ENCODE measurements around the gene ALOXE3. TPM values are rescaled to one million over a fixed set of nuclear protein-coding genes. Genes with fewer than 3 reads are reported as not detected.

The ALOXE3 gene
- total and polyA plus RNA-seq, 2 donors: 1.2 TPM; not detected in 1

DNA sequence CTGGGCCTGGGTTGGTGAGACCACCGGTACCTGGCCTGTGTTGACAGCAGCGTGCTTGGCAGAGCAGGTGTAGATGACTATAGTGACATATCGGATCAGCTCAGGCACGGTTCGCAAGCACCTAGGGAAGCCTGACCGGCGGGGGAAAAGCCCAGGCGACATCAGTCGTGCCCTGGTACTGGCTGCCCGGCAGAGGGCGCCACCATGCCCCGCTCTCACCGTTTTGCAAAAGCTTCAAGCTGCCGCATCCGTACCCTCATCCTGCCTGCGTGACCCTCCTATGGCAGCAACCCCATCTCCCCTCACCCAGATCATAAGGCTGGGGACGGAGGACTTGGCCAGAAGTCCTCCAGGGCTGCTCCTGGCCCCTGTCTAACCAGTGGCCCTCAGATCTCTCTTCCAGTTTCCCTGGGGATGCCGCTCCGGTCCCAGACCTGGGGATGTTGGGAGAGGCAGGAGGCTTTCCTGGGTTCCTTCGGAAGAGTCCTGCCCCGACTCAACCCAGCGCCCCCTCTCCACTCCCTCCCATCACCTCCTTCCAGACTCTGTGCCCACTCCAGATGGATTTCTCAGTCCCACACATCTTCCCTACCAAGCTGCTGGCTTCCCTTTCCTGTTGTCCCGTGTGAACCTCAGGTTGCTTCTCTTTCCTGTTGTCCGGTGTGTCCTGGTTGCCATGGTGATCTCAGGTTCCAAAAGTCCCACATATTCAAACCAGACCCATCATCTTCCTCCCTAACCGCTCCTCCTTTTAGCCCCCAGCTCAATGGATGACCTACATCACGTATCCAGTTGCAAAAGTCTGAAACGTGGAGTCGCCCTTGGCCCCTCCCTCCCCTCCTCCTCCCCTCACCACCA lies 44.5 kb downstream of the ALOXE3 start:
- WGBS: 8% methylated on average over 28 of the region's 28 CpGs
- H3K4me3 ChIP-seq (ENCODE audit: low read length in 2 of 2): no peak overlapping the region
- H3K9me3 ChIP-seq (ENCODE audit: control insufficient read depth in 2 of 2, insufficient read depth in 1 of 2, low read length in 1 of 2): peaks cover 1 to 3% of the 10 kb centered on the region in 2 donors
- peaks cover 46 to 95% of the 10 kb centered on the region in 2 donors for H3K27me3 ChIP-seq (ENCODE audit: control insufficient read depth in 2 of 2, insufficient read depth in 1 of 2, low read length in 1 of 2)
- H3K4me1 ChIP-seq (ENCODE audit: control insufficient read depth in 2 of 2, insufficient read depth in 2 of 2, low read length in 2 of 2): peaks cover 13 to 18% of the 10 kb centered on the region in 2 donors
- H3K27ac ChIP-seq (ENCODE audit: low read depth in 1 of 2, low read length in 1 of 2): no peak overlapping the region
- peak; percentile 29 to 79 (median 52) for DNase-seq (ENCODE audit: low read depth in 6 of 9, low spot score in 9 of 9)
- no peaks in the 10 kb centered on the region for H3K36me3 ChIP-seq (ENCODE audit: control insufficient read depth in 2 of 2, insufficient read depth in 2 of 2, low read length in 1 of 2)

DNA sequence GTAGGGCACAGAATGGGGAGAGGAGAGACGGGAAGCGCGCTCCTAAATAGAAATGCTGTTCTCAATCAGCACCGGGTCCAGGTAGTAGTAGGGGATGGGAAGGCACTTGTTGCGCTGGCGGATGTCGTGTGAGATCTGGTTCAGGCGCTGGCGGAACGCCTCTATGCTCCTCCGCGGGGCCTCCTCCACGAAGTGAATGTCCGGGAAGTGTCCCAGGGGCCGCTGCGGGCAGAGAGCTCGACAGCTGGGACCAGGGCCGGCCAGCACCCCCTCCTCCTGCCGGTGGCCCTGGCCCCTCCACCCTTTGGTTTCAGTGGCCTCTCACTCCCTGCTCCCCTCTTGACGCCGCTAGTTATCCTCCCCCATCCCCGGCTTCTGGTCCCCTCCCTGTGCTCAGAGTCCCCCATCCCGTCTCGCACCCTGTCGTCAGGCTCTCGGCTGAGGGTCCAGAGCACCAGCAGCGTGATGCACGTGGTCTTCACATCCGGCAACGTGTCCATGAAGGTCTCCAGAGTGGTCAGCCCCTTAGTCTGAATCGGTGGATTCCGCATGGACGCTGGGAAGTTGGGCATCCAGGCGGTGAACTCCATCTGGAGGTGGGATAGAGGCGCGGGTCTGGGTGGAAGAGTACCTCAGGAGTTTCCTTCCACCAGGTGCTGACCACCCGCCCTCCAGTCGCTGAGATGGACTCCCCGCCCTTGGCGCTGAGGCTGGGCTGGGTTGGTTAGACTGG lies 45.4 kb downstream of the ALOXE3 start:
- Histone ChIP-seq H3K4me3 (ENCODE audit: low read length in 2 of 2) (no peak overlapping the region), H3K4me1 (ENCODE audit: control insufficient read depth in 2 of 2, insufficient read depth in 2 of 2, low read length in 2 of 2) (peaks cover 13 to 18% of the 10 kb centered on the region in 2 donors), H3K27ac (ENCODE audit: low read depth in 1 of 2, low read length in 1 of 2) (no peak overlapping the region), H3K9me3 (ENCODE audit: control insufficient read depth in 2 of 2, insufficient read depth in 1 of 2, low read length in 1 of 2) (peaks cover 1 to 3% of the 10 kb centered on the region in 2 donors), H3K36me3 (ENCODE audit: control insufficient read depth in 2 of 2, insufficient read depth in 2 of 2, low read length in 1 of 2) (no peaks in the 10 kb centered on the region), H3K27me3 (ENCODE audit: control insufficient read depth in 2 of 2, insufficient read depth in 1 of 2, low read length in 1 of 2) (peaks cover 44 to 93% of the 10 kb centered on the region in 2 donors)
- peak in 1 of 9 donors; percentile 37 for DNase-seq (ENCODE audit: low read depth in 6 of 9, low spot score in 9 of 9)
- 6% methylated on average over 40 of the region's 40 CpGs for WGBS

- Histone ChIP-seq H3K36me3 (ENCODE audit: control insufficient read depth in 2 of 2, insufficient read depth in 2 of 2, low read length in 1 of 2) (no peaks in the 10 kb centered on the region), H3K27ac (ENCODE audit: low read depth in 1 of 2, low read length in 1 of 2) (no peak overlapping the region), H3K4me1 (ENCODE audit: control insufficient read depth in 2 of 2, insufficient read depth in 2 of 2, low read length in 2 of 2) (peaks cover 13 to 18% of the 10 kb centered on the region in 2 donors), H3K27me3 (ENCODE audit: control insufficient read depth in 2 of 2, insufficient read depth in 1 of 2, low read length in 1 of 2) (peaks cover 44 to 93% of the 10 kb centered on the region in 2 donors), H3K4me3 (ENCODE audit: low read length in 2 of 2) (peak overlapping the region in 1 of 2 donors; percentile 6), H3K9me3 (ENCODE audit: control insufficient read depth in 2 of 2, insufficient read depth in 1 of 2, low read length in 1 of 2) (peaks cover 1 to 3% of the 10 kb centered on the region in 2 donors)
- 7% methylated on average over 28 of the region's 28 CpGs for WGBS
- no peak for DNase-seq (ENCODE audit: low read depth in 6 of 9, low spot score in 9 of 9)
Measured at GRCh38 chr17:8072341-8072728, 46.0 kb downstream of the ALOXE3 start.

DNA sequence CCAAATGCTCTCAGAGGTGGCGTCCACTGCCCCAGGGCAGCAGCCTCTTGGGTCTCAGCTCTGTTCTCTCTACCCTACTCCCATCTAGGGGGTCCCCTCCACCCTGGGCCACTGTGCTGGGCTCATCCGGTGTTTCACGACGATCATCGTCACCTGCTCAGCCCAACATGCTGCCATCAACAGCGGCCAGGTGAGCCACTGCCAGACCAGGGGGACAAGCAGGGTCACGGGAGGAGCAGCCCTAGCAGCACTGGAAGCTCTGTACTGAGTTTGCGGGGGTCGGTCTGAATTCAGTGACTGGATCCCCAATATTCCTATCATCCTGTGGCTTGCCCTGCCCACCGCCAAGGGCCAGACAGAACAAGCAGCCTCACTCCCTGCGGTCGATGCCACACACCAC lies 46.8 kb downstream of the ALOXE3 start:
- Histone ChIP-seq H3K4me1 (ENCODE audit: control insufficient read depth in 2 of 2, insufficient read depth in 2 of 2, low read length in 2 of 2) (peaks cover 13 to 18% of the 10 kb centered on the region in 2 donors), H3K27me3 (ENCODE audit: control insufficient read depth in 2 of 2, insufficient read depth in 1 of 2, low read length in 1 of 2) (peaks cover 44 to 93% of the 10 kb centered on the region in 2 donors), H3K4me3 (ENCODE audit: low read length in 2 of 2) (no peak overlapping the region), H3K27ac (ENCODE audit: low read depth in 1 of 2, low read length in 1 of 2) (no peak overlapping the region), H3K36me3 (ENCODE audit: control insufficient read depth in 2 of 2, insufficient read depth in 2 of 2, low read length in 1 of 2) (no peaks in the 10 kb centered on the region), H3K9me3 (ENCODE audit: control insufficient read depth in 2 of 2, insufficient read depth in 1 of 2, low read length in 1 of 2) (peaks cover 1 to 3% of the 10 kb centered on the region in 2 donors)
- 91% methylated on average over 12 of the region's 12 CpGs for WGBS
- no peak for DNase-seq (ENCODE audit: low read depth in 6 of 9, low spot score in 9 of 9)

GRCh38 chr17:8069587-8069860 lies 48.8 kb downstream of the ALOXE3 start:
- peaks cover 37 to 90% of the 10 kb centered on the region in 2 donors for H3K27me3 ChIP-seq (ENCODE audit: control insufficient read depth in 2 of 2, insufficient read depth in 1 of 2, low read length in 1 of 2)
- no peaks in the 10 kb centered on the region for H3K36me3 ChIP-seq (ENCODE audit: control insufficient read depth in 2 of 2, insufficient read depth in 2 of 2, low read length in 1 of 2)
- no peak for DNase-seq (ENCODE audit: low read depth in 6 of 9, low spot score in 9 of 9)
- peaks cover 1 to 3% of the 10 kb centered on the region in 2 donors for H3K9me3 ChIP-seq (ENCODE audit: control insufficient read depth in 2 of 2, insufficient read depth in 1 of 2, low read length in 1 of 2)
- no peak overlapping the region for H3K27ac ChIP-seq (ENCODE audit: low read depth in 1 of 2, low read length in 1 of 2)
- peaks cover 13 to 18% of the 10 kb centered on the region in 2 donors for H3K4me1 ChIP-seq (ENCODE audit: control insufficient read depth in 2 of 2, insufficient read depth in 2 of 2, low read length in 2 of 2)
- WGBS: 94% methylated on average over 3 of the region's 3 CpGs
- H3K4me3 ChIP-seq (ENCODE audit: low read length in 2 of 2): no peak overlapping the region

- DNase-seq (ENCODE audit: low read depth in 6 of 9, low spot score in 9 of 9): no peak
- H3K27ac ChIP-seq (ENCODE audit: low read depth in 1 of 2, low read length in 1 of 2): no peak overlapping the region
- H3K4me3 ChIP-seq (ENCODE audit: low read length in 2 of 2): no peak overlapping the region
- H3K4me1 ChIP-seq (ENCODE audit: control insufficient read depth in 2 of 2, insufficient read depth in 2 of 2, low read length in 2 of 2): peaks cover 13 to 18% of the 10 kb centered on the region in 2 donors
- H3K9me3 ChIP-seq (ENCODE audit: control insufficient read depth in 2 of 2, insufficient read depth in 1 of 2, low read length in 1 of 2): peaks cover 1 to 3% of the 10 kb centered on the region in 2 donors
- H3K36me3 ChIP-seq (ENCODE audit: control insufficient read depth in 2 of 2, insufficient read depth in 2 of 2, low read length in 1 of 2): no peaks in the 10 kb centered on the region
- peaks cover 35 to 90% of the 10 kb centered on the region in 2 donors for H3K27me3 ChIP-seq (ENCODE audit: control insufficient read depth in 2 of 2, insufficient read depth in 1 of 2, low read length in 1 of 2)
- WGBS: 88% methylated on average over 9 of the region's 9 CpGs
Measured at GRCh38 chr17:8068736-8069586, 49.4 kb downstream of the ALOXE3 start.

GRCh38 chr17:8067806-8068205 lies 50.5 kb downstream of the ALOXE3 start:
- DNase-seq (ENCODE audit: low read depth in 6 of 9, low spot score in 9 of 9): no peak
- Histone ChIP-seq H3K9me3 (ENCODE audit: control insufficient read depth in 2 of 2, insufficient read depth in 1 of 2, low read length in 1 of 2) (peaks cover under 1 to 1% of the 10 kb centered on the region in 2 donors), H3K4me3 (ENCODE audit: low read length in 2 of 2) (no peak overlapping the region), H3K27ac (ENCODE audit: low read depth in 1 of 2, low read length in 1 of 2) (no peak overlapping the region), H3K27me3 (ENCODE audit: control insufficient read depth in 2 of 2, insufficient read depth in 1 of 2, low read length in 1 of 2) (peaks cover 30 to 90% of the 10 kb centered on the region in 2 donors), H3K36me3 (ENCODE audit: control insufficient read depth in 2 of 2, insufficient read depth in 2 of 2, low read length in 1 of 2) (no peaks in the 10 kb centered on the region), H3K4me1 (ENCODE audit: control insufficient read depth in 2 of 2, insufficient read depth in 2 of 2, low read length in 2 of 2) (peaks cover 7 to 8% of the 10 kb centered on the region in 2 donors)
- 82% methylated on average over 4 of the region's 4 CpGs for WGBS

DNA sequence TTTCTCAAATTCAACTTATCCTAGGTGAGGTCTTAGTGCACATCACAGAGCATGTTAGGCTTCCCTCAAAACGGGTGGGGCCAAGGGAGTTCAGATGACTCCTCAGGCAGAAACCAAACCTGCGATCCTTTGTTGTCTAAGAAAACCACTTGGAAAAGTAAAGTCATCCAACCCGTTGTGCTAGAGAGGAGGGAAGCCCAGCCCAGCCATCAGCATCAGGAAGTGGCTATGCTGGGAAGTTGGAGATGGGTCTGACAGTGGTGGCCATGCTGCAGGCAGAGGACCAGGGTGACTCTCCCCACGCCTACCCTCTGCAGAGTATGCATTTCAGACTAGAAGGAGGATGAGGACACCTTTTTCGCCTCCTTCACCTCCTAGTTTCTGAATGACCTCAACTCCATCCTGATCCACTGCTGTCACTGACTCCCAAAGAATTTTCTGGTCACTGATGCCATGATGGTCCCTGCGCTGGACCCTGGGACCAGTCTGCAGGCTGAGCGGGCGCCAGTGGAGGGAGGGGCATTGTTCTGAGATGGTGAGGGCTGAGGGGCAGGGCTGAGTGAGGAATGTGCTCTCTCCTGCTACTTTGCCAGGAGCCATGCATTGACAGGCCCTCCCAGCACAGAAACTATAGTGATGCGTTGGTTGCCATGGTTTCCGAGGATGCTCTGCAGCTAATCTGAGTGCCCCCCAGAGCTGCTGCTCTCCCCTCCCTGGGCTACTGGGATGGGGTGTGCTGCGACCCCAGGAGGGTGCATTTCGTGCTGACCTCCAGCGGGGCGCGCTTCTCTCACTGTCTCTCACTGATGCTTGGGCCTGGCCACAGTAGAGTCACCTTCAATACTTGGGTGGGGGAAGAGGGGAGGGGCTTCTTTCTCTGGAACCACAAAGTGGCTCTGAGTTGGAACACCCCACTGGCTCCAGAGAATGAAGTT lies 51.2 kb downstream of the ALOXE3 start:
- WGBS: 90% methylated on average over 15 of the region's 15 CpGs
- H3K27ac ChIP-seq (ENCODE audit: low read depth in 1 of 2, low read length in 1 of 2): no peak overlapping the region
- H3K36me3 ChIP-seq (ENCODE audit: control insufficient read depth in 2 of 2, insufficient read depth in 2 of 2, low read length in 1 of 2): no peaks in the 10 kb centered on the region
- no peak for DNase-seq (ENCODE audit: low read depth in 6 of 9, low spot score in 9 of 9)
- H3K4me1 ChIP-seq (ENCODE audit: control insufficient read depth in 2 of 2, insufficient read depth in 2 of 2, low read length in 2 of 2): peaks cover under 1 to 3% of the 10 kb centered on the region in 2 donors
- H3K9me3 ChIP-seq (ENCODE audit: control insufficient read depth in 2 of 2, insufficient read depth in 1 of 2, low read length in 1 of 2): no peaks in the 10 kb centered on the region
- H3K4me3 ChIP-seq (ENCODE audit: low read length in 2 of 2): no peak overlapping the region
- H3K27me3 ChIP-seq (ENCODE audit: control insufficient read depth in 2 of 2, insufficient read depth in 1 of 2, low read length in 1 of 2): peaks cover 31 to 90% of the 10 kb centered on the region in 2 donors
